Measurements from ENCODE around the gene REG1B. TPM values are rescaled to one million over a fixed set of nuclear protein-coding genes. Genes with fewer than 3 reads are reported as not detected.
"Not testable (repeated sequence)": the region's sequence is repeated elsewhere in the genome, so short reads cannot be mapped to it uniquely, and the experiment has no call there.

REG1B gene
- polyA plus RNA-seq, 3 donors = not detected

GRCh38 chr2:79085382-79085781, 2.4 kb downstream of the REG1B start:
- DNase-seq (ENCODE audit: low read depth in 3 of 3, low spot score in 2 of 3) = no peak

GRCh38 chr2:79084495-79085135, 3.2 kb downstream of the REG1B start:
- no peak for DNase-seq (ENCODE audit: low read depth in 3 of 3, low spot score in 2 of 3)

GRCh38 chr2:79083597-79084251, 4.1 kb downstream of the REG1B start:
- no peak for DNase-seq (ENCODE audit: low read depth in 3 of 3, low spot score in 2 of 3)

- no peak for DNase-seq (ENCODE audit: low read depth in 3 of 3, low spot score in 2 of 3)
Measured at GRCh38 chr2:79082987-79083386, 4.8 kb downstream of the REG1B start.

- no peak for DNase-seq (ENCODE audit: low read depth in 3 of 3, low spot score in 2 of 3)
Measured at GRCh38 chr2:79071078-79071477, 16.7 kb downstream of the REG1B start.

GRCh38 chr2:79065201-79065600, 22.6 kb downstream of the REG1B start:
- DNase-seq (ENCODE audit: low read depth in 3 of 3, low spot score in 2 of 3) = no peak

GRCh38 chr2:79054769-79055168, 33.0 kb downstream of the REG1B start:
- not testable (repeated sequence) for DNase-seq (ENCODE audit: low read depth in 3 of 3, low spot score in 2 of 3)

- DNase-seq (ENCODE audit: low read depth in 3 of 3, low spot score in 2 of 3) = not testable (repeated sequence)
Measured at GRCh38 chr2:79053486-79053885, 34.3 kb downstream of the REG1B start.

GRCh38 chr2:79041032-79041448, 46.8 kb downstream of the REG1B start:
- peak in 1 of 3 donors; percentile 15 for DNase-seq (ENCODE audit: low read depth in 3 of 3, low spot score in 2 of 3)

GRCh38 chr2:79039944-79040343, 47.8 kb downstream of the REG1B start:
- no peak for DNase-seq (ENCODE audit: low read depth in 3 of 3, low spot score in 2 of 3)

Other genes with a start within 250 kb of the REG1B start
- gene REG3G, start 62.3 kb downstream of the REG1B start, polyA plus RNA-seq (ENCODE audit: insufficient read length in 3 of 3) = not detected
- gene REG1A, start 32.5 kb upstream of the REG1B start, polyA plus RNA-seq (ENCODE audit: insufficient read length in 3 of 3) = not detected
- not detected for gene REG3A, start 71.8 kb upstream of the REG1B start, polyA plus RNA-seq (ENCODE audit: insufficient read length in 3 of 3)

Measured in right renal cortex interstitium (tissue), 3 donors.